ENCODE data around the gene SFSWAP. TPM values are rescaled to one million over a fixed set of nuclear protein-coding genes. Genes with fewer than 3 reads are reported as not detected.
"Not testable (repeated sequence)": the region's sequence is repeated elsewhere in the genome, so short reads cannot be mapped to it uniquely, and the experiment has no call there.

The SFSWAP gene
- total RNA-seq, 4 donors from 2014 or later, result 47.3 to 169 (median 75.6) TPM

DNA sequence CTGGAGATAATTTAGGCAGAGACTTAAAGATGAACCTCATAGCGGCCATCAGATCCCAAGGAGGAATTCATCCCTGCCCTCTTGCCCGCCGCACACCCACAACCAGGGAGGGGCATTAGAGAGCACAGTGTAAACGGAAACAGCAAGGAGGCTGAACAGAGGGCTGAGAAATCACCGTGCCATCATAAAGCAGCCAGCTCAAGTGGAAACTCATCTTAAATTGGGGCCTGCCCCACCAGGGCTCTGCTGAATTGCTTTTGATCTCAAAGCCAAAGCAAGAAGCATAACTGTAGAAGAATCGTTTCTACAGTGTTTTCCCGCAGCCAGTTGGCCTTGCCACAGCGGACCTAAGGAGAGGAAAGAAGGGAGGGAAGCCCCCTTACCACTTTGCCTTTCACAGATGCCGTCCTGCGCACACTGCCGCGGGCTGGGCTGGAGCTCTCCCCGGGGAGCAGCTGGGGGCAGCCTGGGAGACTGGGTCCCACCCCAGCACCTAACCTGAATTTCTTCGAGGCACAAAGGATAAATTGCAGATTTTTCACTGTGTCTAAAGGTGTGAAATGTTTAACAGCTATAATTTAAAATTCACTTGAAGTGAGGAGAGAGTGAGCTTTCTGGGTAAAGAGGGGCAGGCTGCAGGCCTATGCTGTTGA lies 65.5 kb downstream of the SFSWAP start:
- H3K27ac ChIP-seq, result peak overlapping the region in 2 of 4 donors; percentile 8 to 47
- no peak for TF ChIP-seq POLR2A (IDR thresholded peaks at IDR 0.05)
- TF ChIP-seq, protein P1, sequence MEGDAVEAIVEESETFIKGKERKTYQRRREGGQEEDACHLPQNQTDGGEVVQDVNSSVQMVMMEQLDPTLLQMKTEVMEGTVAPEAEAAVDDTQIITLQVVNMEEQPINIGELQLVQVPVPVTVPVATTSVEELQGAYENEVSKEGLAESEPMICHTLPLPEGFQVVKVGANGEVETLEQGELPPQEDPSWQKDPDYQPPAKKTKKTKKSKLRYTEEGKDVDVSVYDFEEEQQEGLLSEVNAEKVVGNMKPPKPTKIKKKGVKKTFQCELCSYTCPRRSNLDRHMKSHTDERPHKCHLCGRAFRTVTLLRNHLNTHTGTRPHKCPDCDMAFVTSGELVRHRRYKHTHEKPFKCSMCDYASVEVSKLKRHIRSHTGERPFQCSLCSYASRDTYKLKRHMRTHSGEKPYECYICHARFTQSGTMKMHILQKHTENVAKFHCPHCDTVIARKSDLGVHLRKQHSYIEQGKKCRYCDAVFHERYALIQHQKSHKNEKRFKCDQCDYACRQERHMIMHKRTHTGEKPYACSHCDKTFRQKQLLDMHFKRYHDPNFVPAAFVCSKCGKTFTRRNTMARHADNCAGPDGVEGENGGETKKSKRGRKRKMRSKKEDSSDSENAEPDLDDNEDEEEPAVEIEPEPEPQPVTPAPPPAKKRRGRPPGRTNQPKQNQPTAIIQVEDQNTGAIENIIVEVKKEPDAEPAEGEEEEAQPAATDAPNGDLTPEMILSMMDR (IDR thresholded peaks at IDR 0.05), result no peak
- H3K4me1 ChIP-seq, result peaks cover 0 to 5% (median 0%) of the 10 kb centered on the region in 4 donors
- no peak overlapping the region for H3K4me3 ChIP-seq
- H3K9me3 ChIP-seq, result no peaks in the 10 kb centered on the region
- H3K27me3 ChIP-seq, result no peaks in the 10 kb centered on the region
- H3K36me3 ChIP-seq, result peaks cover 0 to 68% (median 5%) of the 10 kb centered on the region in 3 donors
- peak in 2 of 3 donors; percentile 43 to 47 for DNase-seq

DNA sequence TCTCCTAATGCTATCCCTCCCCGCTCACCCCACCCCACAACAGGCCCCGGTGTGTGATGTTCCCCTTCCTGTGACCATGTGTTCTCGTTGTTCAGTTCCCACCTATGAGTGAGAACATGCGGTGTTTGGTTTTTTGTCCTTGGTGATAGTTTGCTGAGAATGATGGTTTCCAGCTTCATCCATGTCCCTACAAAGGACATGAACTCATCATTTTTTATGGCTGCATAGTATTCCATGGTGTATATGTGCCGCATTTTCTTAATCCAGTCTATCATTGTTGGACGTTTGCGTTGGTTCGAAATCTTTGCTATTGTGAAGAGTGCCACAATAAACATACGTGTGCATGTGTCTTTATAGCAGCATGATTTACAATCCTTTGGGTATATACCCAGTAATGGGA lies 66.4 kb downstream of the SFSWAP start:
- peaks cover 3 to 69% (median 5%) of the 10 kb centered on the region in 3 donors for H3K36me3 ChIP-seq
- not testable (repeated sequence) for H3K4me1 ChIP-seq, H3K27ac ChIP-seq, H3K4me3 ChIP-seq, DNase-seq, H3K27me3 ChIP-seq, H3K9me3 ChIP-seq

DNA sequence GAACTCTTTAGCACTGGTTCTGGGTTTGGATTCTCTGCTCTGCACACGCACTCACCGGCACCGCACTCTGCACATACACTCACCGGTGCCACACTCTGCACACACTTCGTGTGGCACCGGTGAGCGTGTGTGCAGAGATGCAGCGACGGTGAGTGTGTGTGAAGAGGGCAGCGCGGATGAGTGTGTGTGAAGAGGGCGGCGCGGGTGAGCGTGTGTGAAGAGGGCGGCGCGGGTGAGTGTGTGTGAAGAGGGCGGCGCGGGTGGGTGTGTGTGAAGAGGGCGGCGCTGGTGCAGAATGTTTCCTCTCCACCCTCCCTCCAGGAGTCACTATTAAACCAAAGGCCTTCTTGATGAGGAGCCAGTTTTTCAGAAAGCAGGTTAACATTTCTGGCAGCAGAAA lies 68.1 kb downstream of the SFSWAP start:
- Histone ChIP-seq H3K4me3 (no peak overlapping the region), H3K27me3 (no peaks in the 10 kb centered on the region), H3K36me3 (peaks cover 4 to 60% (median 5%) of the 10 kb centered on the region in 3 donors), H3K27ac (no peak overlapping the region), H3K4me1 (peaks cover 0 to 5% (median 0%) of the 10 kb centered on the region in 4 donors), H3K9me3 (no peaks in the 10 kb centered on the region)
- TF ChIP-seq, protein P1 (IDR thresholded peaks at IDR 0.05), result no peak
- TF ChIP-seq POLR2A (IDR thresholded peaks at IDR 0.05), result no peak
- DNase-seq, result no peak

DNA sequence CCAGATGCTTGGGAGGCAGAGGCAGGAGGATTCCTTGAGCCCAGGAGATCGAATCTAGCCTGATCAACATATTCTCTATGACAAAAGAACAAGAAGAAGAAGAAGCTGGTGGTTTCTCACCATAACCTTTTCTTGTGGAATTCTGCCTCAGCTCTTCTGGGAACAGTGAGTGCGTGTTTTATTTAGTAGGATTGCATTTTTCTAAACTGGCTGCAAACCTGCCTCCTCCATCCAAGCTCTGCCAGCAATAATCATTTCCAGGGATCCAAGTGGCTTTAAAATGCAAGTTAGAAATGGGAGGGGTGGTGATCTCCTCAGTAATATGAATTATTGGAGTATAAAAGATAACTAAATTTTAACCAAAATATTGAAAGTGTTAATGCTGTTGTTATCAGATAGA lies 71.2 kb downstream of the SFSWAP start:
- H3K36me3 ChIP-seq, result peaks cover 4 to 72% (median 5%) of the 10 kb centered on the region in 3 donors
- no peak overlapping the region for H3K27ac ChIP-seq
- H3K9me3 ChIP-seq, result no peaks in the 10 kb centered on the region

DNA sequence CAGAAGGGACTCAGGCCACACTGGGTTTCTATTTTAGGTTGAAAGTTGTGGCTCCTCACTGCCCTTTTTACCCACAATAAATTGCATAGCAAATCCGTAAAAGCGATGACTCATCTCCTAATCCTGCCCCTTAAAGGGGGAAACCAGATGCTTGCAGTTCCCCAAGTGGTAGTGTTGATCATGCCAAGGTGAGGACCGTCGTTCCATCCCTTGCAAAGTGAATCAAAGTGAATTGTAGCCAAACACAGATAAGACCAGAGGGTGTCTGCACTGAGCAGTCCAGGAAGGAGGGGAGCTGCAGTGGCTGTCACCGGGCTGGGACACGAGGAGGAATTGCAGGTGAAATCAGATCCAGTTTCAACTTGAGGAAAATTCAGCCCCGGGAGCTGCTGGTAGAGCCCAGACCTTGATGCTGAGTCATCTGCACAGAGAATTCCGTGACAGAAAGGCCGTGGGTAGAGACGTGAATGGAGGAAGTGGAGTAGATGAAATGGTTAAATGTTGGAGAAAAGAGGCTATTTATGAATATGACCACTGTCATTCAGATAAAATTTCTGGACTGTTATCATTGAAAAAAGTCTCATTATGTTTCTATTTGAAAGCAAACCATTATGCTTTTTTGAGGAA lies 73.1 kb downstream of the SFSWAP start:
- Histone ChIP-seq H3K9me3 (no peaks in the 10 kb centered on the region), H3K4me1 (no peaks in the 10 kb centered on the region), H3K27me3 (no peaks in the 10 kb centered on the region), H3K27ac (no peak overlapping the region), H3K4me3 (no peak overlapping the region), H3K36me3 (peaks cover 0 to 75% (median 4%) of the 10 kb centered on the region in 3 donors)
- TF ChIP-seq POLR2A (IDR thresholded peaks at IDR 0.05), result no peak
- TF ChIP-seq, protein P1 (IDR thresholded peaks at IDR 0.05), result no peak
- no peak for DNase-seq

More for the DNA sequence above, 71.2 kb downstream of the SFSWAP start:
- DNase-seq, result no peak
- Histone ChIP-seq H3K4me3 (no peak overlapping the region), H3K4me1 (no peaks in the 10 kb centered on the region), H3K27me3 (no peaks in the 10 kb centered on the region)
- TF ChIP-seq, protein P1 (IDR thresholded peaks at IDR 0.05), result no peak
- TF ChIP-seq POLR2A (IDR thresholded peaks at IDR 0.05), result no peak
